Astrocyte (in vitro differentiated cells and primary cell): ENCODE measurements around the gene PAFAH1B1. TPM values are rescaled to one million over a fixed set of nuclear protein-coding genes. Genes with fewer than 3 reads are reported as not detected.
"Not testable (repeated sequence)": the region's sequence is repeated elsewhere in the genome, so short reads cannot be mapped to it uniquely, and the experiment has no call there.

ENCODE experiments used
- DNase-seq: peaks from one replicate; pipeline ENCODE4 v3.0.0-alpha.2; 2010; ENCODE audit warnings: low read depth
- FAIRE-seq: peaks from 2 replicates; lab custom pipeline; 2011; peaks lifted over from hg19 to GRCh38; lab: Jason Lieb, UNC
- H2AFZ ChIP-seq: 2 replicates; pipeline ENCODE4 v1.6.0; 2012; ENCODE audit warnings: low read depth, low read length, inconsistent platforms
- H3K27ac ChIP-seq: 2 replicates; pipeline ENCODE4 v1.5.1; 2011; ENCODE audit warnings: low read depth, low read length, inconsistent platforms
- H3K27me3 ChIP-seq: 2 replicates; pipeline ENCODE4 v1.6.0; 2011; ENCODE audit warnings: low read length, inconsistent platforms; ENCODE audit not compliant: insufficient read depth
- H3K36me3 ChIP-seq: 2 replicates; pipeline ENCODE4 v1.5.1; 2011; ENCODE audit warnings: low read length, inconsistent platforms; ENCODE audit not compliant: insufficient read depth
- H3K4me1 ChIP-seq: 2 replicates; pipeline ENCODE4 v1.5.1; 2011; ENCODE audit warnings: low read length, inconsistent platforms; ENCODE audit not compliant: insufficient read depth
- H3K4me2 ChIP-seq: 2 replicates; pipeline ENCODE4 v1.6.0; 2012; ENCODE audit warnings: low read length, inconsistent platforms
- H3K4me3 ChIP-seq: 2 replicates; pipeline ENCODE4 v1.5.1; 2011; ENCODE audit warnings: low read depth, mild to moderate bottlenecking, low read length, inconsistent platforms; ENCODE audit not compliant: insufficient read depth
- H3K79me2 ChIP-seq: 2 replicates; pipeline ENCODE4 v1.6.0; 2012; ENCODE audit warnings: mild to moderate bottlenecking, low read length, inconsistent platforms; ENCODE audit not compliant: insufficient read depth
- H3K9ac ChIP-seq: 2 replicates; pipeline ENCODE4 v1.6.0; 2012; ENCODE audit warnings: mild to moderate bottlenecking, low read length, inconsistent platforms
- H3K9me3 ChIP-seq: 2 replicates; pipeline ENCODE4 v1.5.1; 2012; ENCODE audit warnings: low read depth, mild to moderate bottlenecking, low read length, inconsistent platforms; ENCODE audit not compliant: insufficient read depth
- H4K20me1 ChIP-seq: 2 replicates; pipeline ENCODE4 v1.6.0; 2012; ENCODE audit warnings: low read length, inconsistent platforms; ENCODE audit not compliant: insufficient read depth
- H3K27ac Mint-ChIP-seq: one replicate; pipeline ENCODE4 v1.8.0; 2021; ENCODE audit warnings: mild to moderate bottlenecking, mixed read lengths; ENCODE audit not compliant: unreplicated experiment
- H3K27me3 Mint-ChIP-seq: one replicate; pipeline ENCODE4 v1.8.0; 2021; ENCODE audit warnings: low read depth, mixed read lengths; ENCODE audit not compliant: unreplicated experiment
- H3K36me3 Mint-ChIP-seq: one replicate; pipeline ENCODE4 v1.8.0; 2021; ENCODE audit warnings: low read depth, mixed read lengths; ENCODE audit not compliant: unreplicated experiment
- H3K4me1 Mint-ChIP-seq: one replicate; pipeline ENCODE4 v1.8.0; 2021; ENCODE audit warnings: low read depth, mixed read lengths; ENCODE audit not compliant: unreplicated experiment
- H3K4me3 Mint-ChIP-seq: one replicate; pipeline ENCODE4 v1.8.0; 2021; ENCODE audit warnings: mild to moderate bottlenecking, moderate library complexity, mixed read lengths; ENCODE audit not compliant: unreplicated experiment
- H3K9me3 Mint-ChIP-seq: one replicate; pipeline ENCODE4 v1.8.0; 2021; ENCODE audit warnings: mild to moderate bottlenecking, mixed read lengths; ENCODE audit not compliant: unreplicated experiment
- CTCF ChIP-seq: IDR thresholded peaks from 2 replicates; pipeline ENCODE4 v1.5.1; 2011; ENCODE audit warnings: low read depth, mild to moderate bottlenecking, inconsistent platforms, low read length, moderate library complexity; ENCODE audit not compliant: insufficient read depth
- EZH2 ChIP-seq: IDR thresholded peaks from 2 replicates; pipeline ENCODE4 v1.6.1; 2012; ENCODE audit warnings: mild to moderate bottlenecking, low read length, inconsistent platforms; ENCODE audit not compliant: insufficient read depth
- total RNA-seq: library from RNA; stranded (reverse); gene quantifications from 2 replicates; pipeline ENCODE4 v1.2.1, GENCODE V29; 2021

The PAFAH1B1 gene
- total RNA-seq, 1 donor from 2014 or later, result 195 TPM

- TF ChIP-seq CTCF (no peak), EZH2 (no peak)
- Mint-ChIP-seq H3K27ac (no peak overlapping the region), H3K36me3 (no peaks in the 10 kb centered on the region), H3K27me3 (no peaks in the 10 kb centered on the region), H3K4me1 (peaks cover 3% of the 10 kb centered on the region), H3K9me3 (no peaks in the 10 kb centered on the region), H3K4me3 (no peak overlapping the region)
- Histone ChIP-seq H3K4me2 (no peak overlapping the region), H3K4me1 (no peaks in the 10 kb centered on the region), H4K20me1 (no peaks in the 10 kb centered on the region), H3K36me3 (no peaks in the 10 kb centered on the region), H3K4me3 (no peak overlapping the region), H3K27me3 (peaks cover 7% of the 10 kb centered on the region), H3K79me2 (no peaks in the 10 kb centered on the region), H3K9me3 (no peaks in the 10 kb centered on the region), H3K9ac (no peak overlapping the region), H3K27ac (no peak overlapping the region), H2AFZ (no peak overlapping the region)
- DNase-seq (no peak), FAIRE-seq (no peak)
These were observed 46.3 kb upstream of the PAFAH1B1 start for GRCh38 chr17:2547176-2547575.

- not testable (repeated sequence) for H3K36me3 Mint-ChIP-seq, H3K4me2 ChIP-seq, H3K27ac Mint-ChIP-seq, H3K27me3 ChIP-seq, H3K9me3 ChIP-seq, H3K9ac ChIP-seq, H3K4me3 ChIP-seq, H3K9me3 Mint-ChIP-seq, H3K79me2 ChIP-seq, H3K4me3 Mint-ChIP-seq, H3K27me3 Mint-ChIP-seq, H3K4me1 Mint-ChIP-seq, H3K27ac ChIP-seq, H3K4me1 ChIP-seq, H2AFZ ChIP-seq, H4K20me1 ChIP-seq, H3K36me3 ChIP-seq, FAIRE-seq, DNase-seq
These were observed 45.4 kb upstream of the PAFAH1B1 start for GRCh38 chr17:2548026-2548425.

GRCh38 chr17:2549392-2550211 lies 43.9 kb upstream of the PAFAH1B1 start:
- H3K27ac Mint-ChIP-seq, result no peak overlapping the region
- no peaks in the 10 kb centered on the region for H3K36me3 ChIP-seq
- no peak overlapping the region for H3K27ac ChIP-seq
- no peak overlapping the region for H2AFZ ChIP-seq
- no peak overlapping the region for H3K4me3 ChIP-seq
- no peaks in the 10 kb centered on the region for H3K9me3 ChIP-seq
- H3K4me2 ChIP-seq, result no peak overlapping the region
- DNase-seq (no peak), FAIRE-seq (no peak)
- H3K27me3 Mint-ChIP-seq, result no peaks in the 10 kb centered on the region
- H3K9me3 Mint-ChIP-seq, result no peaks in the 10 kb centered on the region
- no peaks in the 10 kb centered on the region for H3K4me1 ChIP-seq
- TF ChIP-seq EZH2 (no peak), CTCF (no peak)
- no peaks in the 10 kb centered on the region for H4K20me1 ChIP-seq
- H3K4me1 Mint-ChIP-seq, result peaks cover 3% of the 10 kb centered on the region
- H3K36me3 Mint-ChIP-seq, result no peaks in the 10 kb centered on the region
- H3K4me3 Mint-ChIP-seq, result no peak overlapping the region
- H3K27me3 ChIP-seq, result peaks cover 9% of the 10 kb centered on the region
- H3K9ac ChIP-seq, result no peak overlapping the region
- H3K79me2 ChIP-seq, result no peaks in the 10 kb centered on the region
